ENCODE results near the gene GID8.
A peak's percentile ranks its signal among the peaks of the same experiment; 100 is the strongest.

GID8 gene

DNA sequence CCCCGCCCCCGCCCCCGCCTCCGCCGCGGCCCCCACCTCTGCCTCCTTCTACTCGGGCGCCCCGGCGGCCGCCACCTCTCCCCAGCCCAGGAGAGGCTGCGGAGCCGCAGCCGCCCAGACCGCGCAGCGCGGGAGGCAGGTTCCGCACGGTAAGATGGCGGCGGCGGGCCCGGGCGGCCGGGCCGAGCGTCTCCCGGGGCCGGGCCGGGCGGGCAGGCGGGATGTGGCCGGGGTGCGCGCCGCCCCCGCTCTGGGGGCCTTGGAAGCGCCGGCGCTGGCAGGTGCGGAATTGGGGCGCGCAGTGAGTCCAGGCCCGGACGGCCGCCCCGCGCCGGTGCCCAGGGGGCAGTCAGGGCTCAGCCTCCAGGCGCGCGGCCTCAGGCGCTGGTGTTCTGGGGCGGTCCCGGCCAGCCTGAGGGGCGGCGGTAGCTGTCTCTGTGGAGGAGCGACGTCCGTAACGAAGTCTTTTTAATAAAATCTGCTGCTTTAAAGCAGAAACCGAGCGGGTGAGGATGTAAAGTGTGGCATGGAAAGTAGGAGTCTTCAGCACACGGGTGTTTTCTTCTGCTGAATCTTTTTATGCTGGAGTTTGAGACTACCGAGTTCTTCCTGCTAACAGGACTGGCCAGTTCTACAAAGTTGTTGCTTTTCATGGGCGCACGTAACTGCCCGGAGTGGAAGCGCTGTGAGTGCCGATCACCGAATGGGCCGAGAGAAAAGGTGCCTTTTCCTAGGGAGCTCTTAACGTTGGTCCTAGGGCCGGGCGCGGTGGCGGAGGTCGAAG, at the start of gene GID8:
GID8 (plus strand) TSS at position 43 of the 784 bp plus-strand sequence. CDS start 3,356 bp downstream, outside the sequence.
- TF ChIP-seq CTCF (IDR thresholded peaks at IDR 0.05; ENCODE audit: low read depth, low read length), result no peak

DNA sequence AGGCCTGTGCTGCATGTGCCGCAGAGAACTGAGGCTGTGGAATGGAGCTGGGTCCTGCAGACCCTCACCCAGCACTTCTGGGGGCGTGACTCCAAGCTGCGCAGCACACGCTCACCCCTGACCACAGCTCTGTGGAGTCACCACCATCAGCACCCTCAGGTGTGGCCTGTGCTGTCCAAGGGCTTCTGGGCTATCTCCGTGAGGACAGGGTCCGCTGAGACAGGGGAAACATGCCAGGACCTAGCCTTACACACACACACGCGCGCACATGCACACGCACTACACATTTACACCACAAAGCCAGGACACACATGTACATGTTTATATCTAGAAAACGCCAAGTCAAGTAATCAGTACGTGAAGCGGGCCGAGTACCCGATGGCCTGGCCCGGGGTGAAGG, 49.5 kb upstream of the GID8 start:
- TF ChIP-seq CTCF (IDR thresholded peaks at IDR 0.05; ENCODE audit: low read depth, low read length), result no peak
- H3K4me3 ChIP-seq (ENCODE audit: low read depth, low read length), result no peak overlapping the region

More for the DNA sequence above, at the start of gene GID8:
- peak within 1 kb of the TSS; percentile 95 for H3K4me3 ChIP-seq (ENCODE audit: low read depth, low read length)

DNA sequence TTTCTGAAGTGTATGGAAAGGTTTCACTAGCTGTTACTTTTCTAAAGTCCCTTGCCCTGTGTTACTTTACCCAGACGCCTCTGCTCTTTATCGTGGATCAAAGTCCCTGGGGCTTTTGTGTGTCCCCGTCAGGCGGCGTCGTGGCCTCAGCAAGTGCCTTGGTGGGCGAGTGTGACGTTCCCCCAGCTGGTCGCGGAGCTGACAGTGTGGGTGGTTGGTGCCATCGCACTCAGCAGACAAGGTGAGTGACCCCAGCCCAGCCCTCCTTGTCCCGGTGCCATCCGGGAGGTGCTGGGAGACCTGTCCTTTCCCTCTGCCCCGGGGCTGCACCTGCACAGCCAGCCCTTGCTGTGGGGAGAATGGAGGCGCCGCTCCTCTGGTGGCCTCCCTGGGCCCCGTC, 49.0 kb upstream of the GID8 start:
- no peak overlapping the region for H3K4me3 ChIP-seq (ENCODE audit: low read depth, low read length)
- TF ChIP-seq CTCF (IDR thresholded peaks at IDR 0.05; ENCODE audit: low read depth, low read length), result no peak

DNA sequence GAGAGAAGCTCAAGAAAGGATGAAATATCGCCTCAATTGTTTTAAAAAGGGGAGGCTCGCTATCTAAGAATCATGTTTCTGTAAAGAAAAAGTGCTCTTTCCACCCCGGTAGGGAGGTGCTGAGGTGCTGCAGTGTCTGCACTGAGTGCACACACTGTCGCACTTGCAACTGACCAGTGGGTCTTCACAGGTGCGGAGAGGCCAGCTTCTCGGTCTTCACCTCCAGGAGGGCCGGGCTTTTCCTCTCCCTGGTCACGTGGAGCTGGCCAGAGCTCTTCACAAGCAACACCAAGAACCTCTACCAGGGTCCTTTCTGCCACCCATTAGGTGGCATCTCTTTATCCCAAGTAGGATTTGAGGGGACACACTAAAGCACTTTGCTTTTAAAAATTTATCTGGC, 48.5 kb upstream of the GID8 start:
- TF ChIP-seq CTCF (IDR thresholded peaks at IDR 0.05; ENCODE audit: low read depth, low read length), result no peak
- H3K4me3 ChIP-seq (ENCODE audit: low read depth, low read length), result no peak overlapping the region

DNA sequence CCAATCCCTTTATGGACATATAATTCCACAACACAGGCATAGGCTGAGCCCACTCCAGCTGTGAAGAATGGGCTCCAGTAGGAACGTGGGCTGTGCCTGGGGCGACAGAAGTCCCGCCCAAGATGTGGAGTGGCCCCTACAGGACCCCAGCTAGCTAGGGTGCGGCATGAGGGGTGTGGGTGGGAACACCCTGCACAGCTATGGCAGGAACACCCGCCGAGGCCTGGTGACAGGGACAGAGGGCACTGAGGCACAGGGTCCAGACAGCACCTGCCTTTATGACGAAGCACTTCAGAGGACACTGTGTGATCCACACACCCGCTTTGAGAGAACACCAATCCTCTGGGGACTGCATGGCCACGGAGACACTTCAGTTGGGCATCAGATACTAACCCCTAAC, 48.1 kb upstream of the GID8 start:
- TF ChIP-seq CTCF (IDR thresholded peaks at IDR 0.05; ENCODE audit: low read depth, low read length), result no peak
- no peak overlapping the region for H3K4me3 ChIP-seq (ENCODE audit: low read depth, low read length)

DNA sequence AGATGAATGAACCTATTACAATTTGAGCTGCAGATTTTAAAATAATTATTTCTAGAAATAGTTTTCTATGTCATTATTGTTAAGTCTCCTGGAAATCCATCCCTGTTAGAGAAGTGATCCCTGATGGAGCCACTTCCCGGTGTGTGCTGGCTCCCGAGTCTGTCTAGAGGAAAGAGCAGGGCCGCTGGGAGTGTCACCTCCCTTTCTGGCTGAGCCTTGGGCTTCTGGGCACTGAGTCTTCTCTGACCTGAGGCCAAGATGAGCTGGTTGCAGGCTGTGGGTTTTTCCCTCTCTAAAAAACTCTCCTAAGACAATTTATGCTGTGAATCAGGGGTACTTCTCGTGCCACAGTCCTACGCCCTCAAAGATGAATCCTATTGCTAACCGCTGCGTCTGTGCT, 47.5 kb upstream of the GID8 start:
- H3K4me3 ChIP-seq (ENCODE audit: low read depth, low read length), result no peak overlapping the region
- no peak for TF ChIP-seq CTCF (IDR thresholded peaks at IDR 0.05; ENCODE audit: low read depth, low read length)

DNA sequence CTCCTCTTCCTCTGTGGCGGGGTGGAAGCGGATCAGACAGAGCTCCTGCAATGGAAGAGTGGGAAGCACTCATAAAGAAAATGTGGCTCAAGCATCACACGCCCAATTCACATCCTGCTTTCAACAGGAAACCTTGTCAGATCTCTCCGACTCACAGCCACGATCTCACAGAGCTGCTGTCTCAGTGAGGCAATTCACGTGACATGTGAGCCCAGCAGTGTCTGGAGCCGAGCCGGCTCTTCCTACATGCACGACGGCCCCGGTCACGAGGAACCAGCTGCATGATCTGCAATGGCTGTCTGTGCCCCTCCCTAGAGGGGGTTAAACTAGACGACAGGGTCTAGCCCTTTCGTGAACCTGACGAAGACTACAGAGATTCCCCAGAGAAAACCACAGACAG, 46.8 kb upstream of the GID8 start:
- no peak for TF ChIP-seq CTCF (IDR thresholded peaks at IDR 0.05; ENCODE audit: low read depth, low read length)
- no peak overlapping the region for H3K4me3 ChIP-seq (ENCODE audit: low read depth, low read length)
